IPS-18c (cell line): ENCODE results near the gene LGALS3.

ENCODE experiments used
- H3K4me3 ChIP-seq: 2 replicates; pipeline ENCODE4 v1.7.0; 2013; ENCODE audit warnings: low read depth, mild to moderate bottlenecking, low read length, moderate library complexity; ENCODE audit not compliant: insufficient read depth
- H3K9me3 ChIP-seq: one replicate; pipeline ENCODE4 v1.6.1; 2013; ENCODE audit warnings: mild to moderate bottlenecking, low read length, moderate library complexity; ENCODE audit not compliant: control insufficient read depth, insufficient read depth

LGALS3 gene

GRCh38 chr14:55146425-55146824 lies 17.4 kb downstream of the LGALS3 start:
- Histone ChIP-seq H3K4me3 (no peak overlapping the region), H3K9me3 (no peaks in the 10 kb centered on the region)

- Histone ChIP-seq H3K9me3 (no peaks in the 10 kb centered on the region), H3K4me3 (no peak overlapping the region)
Measured at GRCh38 chr14:55151601-55152000, 22.5 kb downstream of the LGALS3 start.

GRCh38 chr14:55152052-55152753 lies 23.2 kb downstream of the LGALS3 start:
- Histone ChIP-seq H3K9me3 (no peaks in the 10 kb centered on the region), H3K4me3 (no peak overlapping the region)

- Histone ChIP-seq H3K4me3 (no peak overlapping the region), H3K9me3 (no peaks in the 10 kb centered on the region)
Measured at GRCh38 chr14:55153951-55154350, 24.9 kb downstream of the LGALS3 start.

- H3K4me3 ChIP-seq = no peak overlapping the region
- no peaks in the 10 kb centered on the region for H3K9me3 ChIP-seq
Measured at GRCh38 chr14:55157080-55157479, 28.0 kb downstream of the LGALS3 start.

- Histone ChIP-seq H3K9me3 (no peaks in the 10 kb centered on the region), H3K4me3 (no peak overlapping the region)
Measured at GRCh38 chr14:55158412-55158811, 29.4 kb downstream of the LGALS3 start.

GRCh38 chr14:55160989-55161388 lies 31.9 kb downstream of the LGALS3 start:
- Histone ChIP-seq H3K4me3 (no peak overlapping the region), H3K9me3 (no peaks in the 10 kb centered on the region)

GRCh38 chr14:55170526-55170925 lies 41.5 kb downstream of the LGALS3 start:
- H3K4me3 ChIP-seq = no peak overlapping the region
- no peaks in the 10 kb centered on the region for H3K9me3 ChIP-seq

GRCh38 chr14:55180006-55180405 lies 51.0 kb downstream of the LGALS3 start:
- H3K9me3 ChIP-seq = no peaks in the 10 kb centered on the region
- H3K4me3 ChIP-seq = no peak overlapping the region

- no peaks in the 10 kb centered on the region for H3K9me3 ChIP-seq
- H3K4me3 ChIP-seq = no peak overlapping the region
Measured at GRCh38 chr14:55180434-55180833, 51.4 kb downstream of the LGALS3 start.

- peaks cover 4% of the 10 kb centered on the region for H3K9me3 ChIP-seq
- H3K4me3 ChIP-seq = no peak overlapping the region
Measured at GRCh38 chr14:55188686-55189295, 59.7 kb downstream of the LGALS3 start.

- peaks cover 4% of the 10 kb centered on the region for H3K9me3 ChIP-seq
- H3K4me3 ChIP-seq = peak overlapping the region; percentile 64
Measured at GRCh38 chr14:55190906-55191202, 61.8 kb downstream of the LGALS3 start.

GRCh38 chr14:55191203-55192053 lies 62.4 kb downstream of the LGALS3 start, which contains the start of gene DLGAP5:
TSS of gene DLGAP5 (minus strand) at chr14:55191585. CDS start at chr14:55189179, 2,406 bp downstream.
- peaks cover 4% of the 10 kb centered on the region for H3K9me3 ChIP-seq
- peak within 1 kb of the TSS; percentile 64 for H3K4me3 ChIP-seq

GRCh38 chr14:55192054-55192621 lies 63.1 kb downstream of the LGALS3 start:
- Histone ChIP-seq H3K9me3 (peaks cover 4% of the 10 kb centered on the region), H3K4me3 (peak overlapping the region; percentile 56; the same call in 1 of the 2 replicates)

- H3K4me3 ChIP-seq = no peak overlapping the region
- H3K9me3 ChIP-seq = peaks cover 4% of the 10 kb centered on the region
Measured at GRCh38 chr14:55194656-55195355, 65.8 kb downstream of the LGALS3 start.
